ENCODE data around the gene USP47. TPM values are rescaled to one million over a fixed set of nuclear protein-coding genes. Genes with fewer than 3 reads are reported as not detected.

Gene USP47
- total and polyA plus RNA-seq, 9 of the 15 experiments (the other 6 are each of a cell fraction or from before 2014, with no cell fraction given): 13.1 to 63.6 (median 34.7) TPM

- peak; percentile 9 for TF ChIP-seq RBM25 (IDR thresholded peaks at IDR 0.05; ENCODE audit: low read depth, low read length, severe bottlenecking)
- TF ChIP-seq TAF9B (IDR thresholded peaks at IDR 0.05; ENCODE audit: partially characterized antibody): no peak
- TF ChIP-seq ZNF184 (CRISPR knock-in tag; IDR thresholded peaks at IDR 0.05): no peak
- TF ChIP-seq NR2C1 (IDR thresholded peaks at IDR 0.05): peak; percentile 28; the same call in 1 of the 2 replicates
- TF ChIP-seq NR2C1 (tag; IDR thresholded peaks at IDR 0.05): peak; percentile 66
- peak; percentile 71 for TF ChIP-seq ETV1 (tag; conservative IDR thresholded peaks at IDR 0.05; ENCODE audit: low read depth)
- no peak for TF ChIP-seq SRSF3 (IDR thresholded peaks at IDR 0.05; ENCODE audit: insufficient read depth, low read length)
- peak; percentile 49; the same call in 1 of the 2 replicates for TF ChIP-seq USF2 (CRISPR knock-in tag; IDR thresholded peaks at IDR 0.05)
- no peak for TF ChIP-seq ATF6 (CRISPR knock-in tag; IDR thresholded peaks at IDR 0.05)
- no peak for TF ChIP-seq BMI1 (IDR thresholded peaks at IDR 0.05; ENCODE audit: low read length)
Observed at GRCh38 chr11:11978792-11979487, 137.2 kb downstream of the USP47 start (continued).
